ENCODE data around the gene TGFB2.

DNA sequence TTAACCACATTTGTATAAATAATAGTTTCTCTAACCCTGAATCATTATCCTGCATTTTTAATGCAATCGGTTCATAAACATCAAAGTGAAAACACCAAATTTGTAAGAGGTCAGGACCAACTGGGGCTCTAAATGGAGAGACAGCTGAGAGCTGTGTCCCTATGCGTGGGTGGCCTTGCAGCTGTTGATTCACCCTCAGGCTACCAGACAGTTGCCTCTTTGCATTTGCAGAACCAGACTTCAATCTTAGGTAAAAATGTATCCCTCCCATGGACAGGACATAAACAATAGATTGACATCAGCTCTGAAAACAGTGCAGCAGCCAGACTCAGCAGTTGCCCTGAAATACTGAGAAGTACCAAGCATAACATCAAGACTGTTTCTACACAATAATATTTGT is 8.8 kb upstream of the TGFB2 start:
- TF ChIP-seq, protein P1, sequence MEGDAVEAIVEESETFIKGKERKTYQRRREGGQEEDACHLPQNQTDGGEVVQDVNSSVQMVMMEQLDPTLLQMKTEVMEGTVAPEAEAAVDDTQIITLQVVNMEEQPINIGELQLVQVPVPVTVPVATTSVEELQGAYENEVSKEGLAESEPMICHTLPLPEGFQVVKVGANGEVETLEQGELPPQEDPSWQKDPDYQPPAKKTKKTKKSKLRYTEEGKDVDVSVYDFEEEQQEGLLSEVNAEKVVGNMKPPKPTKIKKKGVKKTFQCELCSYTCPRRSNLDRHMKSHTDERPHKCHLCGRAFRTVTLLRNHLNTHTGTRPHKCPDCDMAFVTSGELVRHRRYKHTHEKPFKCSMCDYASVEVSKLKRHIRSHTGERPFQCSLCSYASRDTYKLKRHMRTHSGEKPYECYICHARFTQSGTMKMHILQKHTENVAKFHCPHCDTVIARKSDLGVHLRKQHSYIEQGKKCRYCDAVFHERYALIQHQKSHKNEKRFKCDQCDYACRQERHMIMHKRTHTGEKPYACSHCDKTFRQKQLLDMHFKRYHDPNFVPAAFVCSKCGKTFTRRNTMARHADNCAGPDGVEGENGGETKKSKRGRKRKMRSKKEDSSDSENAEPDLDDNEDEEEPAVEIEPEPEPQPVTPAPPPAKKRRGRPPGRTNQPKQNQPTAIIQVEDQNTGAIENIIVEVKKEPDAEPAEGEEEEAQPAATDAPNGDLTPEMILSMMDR (IDR thresholded peaks at IDR 0.05), result no peak
- no peak for TF ChIP-seq POLR2A (IDR thresholded peaks at IDR 0.05)

Measured in uterus (tissue), 2 donors.